Measurements from ENCODE around the gene ARRDC3. TPM values are rescaled to one million over a fixed set of nuclear protein-coding genes. Genes with fewer than 3 reads are reported as not detected.

Gene ARRDC3
- total and polyA plus RNA-seq, 10 of the 15 experiments (the other 5 are each of a cell fraction or from before 2014, with no cell fraction given): 2.3 to 14.0 (median 8.6) TPM

DNA sequence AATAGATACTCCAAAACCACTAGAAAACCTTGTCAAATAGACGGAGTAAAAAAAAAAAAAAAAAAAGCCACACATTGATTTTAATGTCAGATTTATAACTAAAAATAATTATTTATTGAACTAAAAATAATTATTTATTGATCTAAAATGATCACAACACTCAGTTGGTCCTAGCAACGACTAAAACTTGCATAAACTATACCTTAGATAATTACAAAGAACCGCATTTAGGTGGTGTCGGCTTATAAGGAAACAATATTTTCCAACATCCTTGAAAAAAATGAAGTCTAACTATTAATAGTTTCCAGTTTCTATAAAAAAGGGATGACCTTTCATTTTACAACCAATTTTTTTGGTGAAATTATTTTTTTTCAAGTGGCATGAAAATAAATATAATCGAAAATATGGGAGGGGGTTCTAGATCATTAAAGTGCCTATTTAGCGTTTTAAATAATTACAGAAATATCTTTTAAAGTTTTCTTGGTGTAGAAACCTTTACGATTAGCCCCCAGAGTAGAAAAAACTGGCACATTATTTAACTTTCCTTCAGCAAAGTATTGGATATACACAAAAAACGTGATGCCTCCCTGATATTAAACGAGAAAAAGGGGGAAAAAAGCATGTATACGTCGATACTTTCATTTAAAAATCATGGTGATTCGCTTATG lies 3.7 kb downstream of the ARRDC3 start (continued):
- TF ChIP-seq, protein P1, sequence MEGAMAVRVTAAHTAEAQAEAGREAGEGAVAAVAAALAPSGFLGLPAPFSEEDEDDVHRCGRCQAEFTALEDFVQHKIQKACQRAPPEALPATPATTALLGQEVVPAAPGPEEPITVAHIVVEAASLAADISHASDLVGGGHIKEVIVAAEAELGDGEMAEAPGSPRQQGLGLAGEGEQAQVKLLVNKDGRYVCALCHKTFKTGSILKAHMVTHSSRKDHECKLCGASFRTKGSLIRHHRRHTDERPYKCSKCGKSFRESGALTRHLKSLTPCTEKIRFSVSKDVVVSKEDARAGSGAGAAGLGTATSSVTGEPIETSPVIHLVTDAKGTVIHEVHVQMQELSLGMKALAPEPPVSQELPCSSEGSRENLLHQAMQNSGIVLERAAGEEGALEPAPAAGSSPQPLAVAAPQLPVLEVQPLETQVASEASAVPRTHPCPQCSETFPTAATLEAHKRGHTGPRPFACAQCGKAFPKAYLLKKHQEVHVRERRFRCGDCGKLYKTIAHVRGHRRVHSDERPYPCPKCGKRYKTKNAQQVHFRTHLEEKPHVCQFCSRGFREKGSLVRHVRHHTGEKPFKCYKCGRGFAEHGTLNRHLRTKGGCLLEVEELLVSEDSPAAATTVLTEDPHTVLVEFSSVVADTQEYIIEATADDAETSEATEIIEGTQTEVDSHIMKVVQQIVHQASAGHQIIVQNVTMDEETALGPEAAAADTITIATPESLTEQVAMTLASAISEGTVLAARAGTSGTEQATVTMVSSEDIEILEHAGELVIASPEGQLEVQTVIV (IDR thresholded peaks at IDR 0.05; ENCODE audit: borderline replicate concordance, partially characterized antibody): no peak
- TF ChIP-seq CHD4 (IDR thresholded peaks at IDR 0.05): no peak
- no peak for TF ChIP-seq KLF5 (IDR thresholded peaks at IDR 0.05; ENCODE audit: partially characterized antibody)
- TF ChIP-seq YBX1 (IDR thresholded peaks at IDR 0.05): no peak
- peak; percentile 88; the same call in 1 of the 2 replicates for TF ChIP-seq PAX8 (IDR thresholded peaks at IDR 0.05)
- TF ChIP-seq, protein P2, sequence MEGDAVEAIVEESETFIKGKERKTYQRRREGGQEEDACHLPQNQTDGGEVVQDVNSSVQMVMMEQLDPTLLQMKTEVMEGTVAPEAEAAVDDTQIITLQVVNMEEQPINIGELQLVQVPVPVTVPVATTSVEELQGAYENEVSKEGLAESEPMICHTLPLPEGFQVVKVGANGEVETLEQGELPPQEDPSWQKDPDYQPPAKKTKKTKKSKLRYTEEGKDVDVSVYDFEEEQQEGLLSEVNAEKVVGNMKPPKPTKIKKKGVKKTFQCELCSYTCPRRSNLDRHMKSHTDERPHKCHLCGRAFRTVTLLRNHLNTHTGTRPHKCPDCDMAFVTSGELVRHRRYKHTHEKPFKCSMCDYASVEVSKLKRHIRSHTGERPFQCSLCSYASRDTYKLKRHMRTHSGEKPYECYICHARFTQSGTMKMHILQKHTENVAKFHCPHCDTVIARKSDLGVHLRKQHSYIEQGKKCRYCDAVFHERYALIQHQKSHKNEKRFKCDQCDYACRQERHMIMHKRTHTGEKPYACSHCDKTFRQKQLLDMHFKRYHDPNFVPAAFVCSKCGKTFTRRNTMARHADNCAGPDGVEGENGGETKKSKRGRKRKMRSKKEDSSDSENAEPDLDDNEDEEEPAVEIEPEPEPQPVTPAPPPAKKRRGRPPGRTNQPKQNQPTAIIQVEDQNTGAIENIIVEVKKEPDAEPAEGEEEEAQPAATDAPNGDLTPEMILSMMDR (IDR thresholded peaks at IDR 0.05 in 2 of 3, conservative IDR thresholded peaks at IDR 0.05 in 1 of 3; ENCODE audit: control insufficient read depth in 2 of 3, extremely low read depth in 1 of 3, insufficient read depth in 1 of 3, low read depth in 3 of 3, low read length in 3 of 3): no peak
- no peak for TF ChIP-seq POLR2A (IDR thresholded peaks at IDR 0.05; ENCODE audit: low read depth, low read length)
- TF ChIP-seq, protein P3, sequence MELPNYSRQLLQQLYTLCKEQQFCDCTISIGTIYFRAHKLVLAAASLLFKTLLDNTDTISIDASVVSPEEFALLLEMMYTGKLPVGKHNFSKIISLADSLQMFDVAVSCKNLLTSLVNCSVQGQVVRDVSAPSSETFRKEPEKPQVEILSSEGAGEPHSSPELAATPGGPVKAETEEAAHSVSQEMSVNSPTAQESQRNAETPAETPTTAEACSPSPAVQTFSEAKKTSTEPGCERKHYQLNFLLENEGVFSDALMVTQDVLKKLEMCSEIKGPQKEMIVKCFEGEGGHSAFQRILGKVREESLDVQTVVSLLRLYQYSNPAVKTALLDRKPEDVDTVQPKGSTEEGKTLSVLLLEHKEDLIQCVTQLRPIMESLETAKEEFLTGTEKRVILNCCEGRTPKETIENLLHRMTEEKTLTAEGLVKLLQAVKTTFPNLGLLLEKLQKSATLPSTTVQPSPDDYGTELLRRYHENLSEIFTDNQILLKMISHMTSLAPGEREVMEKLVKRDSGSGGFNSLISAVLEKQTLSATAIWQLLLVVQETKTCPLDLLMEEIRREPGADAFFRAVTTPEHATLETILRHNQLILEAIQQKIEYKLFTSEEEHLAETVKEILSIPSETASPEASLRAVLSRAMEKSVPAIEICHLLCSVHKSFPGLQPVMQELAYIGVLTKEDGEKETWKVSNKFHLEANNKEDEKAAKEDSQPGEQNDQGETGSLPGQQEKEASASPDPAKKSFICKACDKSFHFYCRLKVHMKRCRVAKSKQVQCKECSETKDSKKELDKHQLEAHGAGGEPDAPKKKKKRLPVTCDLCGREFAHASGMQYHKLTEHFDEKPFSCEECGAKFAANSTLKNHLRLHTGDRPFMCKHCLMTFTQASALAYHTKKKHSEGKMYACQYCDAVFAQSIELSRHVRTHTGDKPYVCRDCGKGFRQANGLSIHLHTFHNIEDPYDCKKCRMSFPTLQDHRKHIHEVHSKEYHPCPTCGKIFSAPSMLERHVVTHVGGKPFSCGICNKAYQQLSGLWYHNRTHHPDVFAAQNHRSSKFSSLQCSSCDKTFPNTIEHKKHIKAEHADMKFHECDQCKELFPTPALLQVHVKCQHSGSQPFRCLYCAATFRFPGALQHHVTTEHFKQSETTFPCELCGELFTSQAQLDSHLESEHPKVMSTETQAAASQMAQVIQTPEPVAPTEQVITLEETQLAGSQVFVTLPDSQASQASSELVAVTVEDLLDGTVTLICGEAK (IDR thresholded peaks at IDR 0.05; ENCODE audit: borderline replicate concordance): peak; percentile 56; the same call in 1 of the 2 replicates
